GM20000 (cell line): ENCODE measurements around the gene MAP7D2.

ENCODE experiments used
- DNase-seq: peaks from one replicate; pipeline ENCODE4 v3.0.0; 2012; ENCODE audit warnings: low spot score
- CTCF ChIP-seq: IDR thresholded peaks from 2 replicates; pipeline ENCODE4 v1.5.1; 2012; ENCODE audit warnings: mild to moderate bottlenecking, control low read depth; ENCODE audit errors: extremely low read depth, missing control alignments

Gene MAP7D2

GRCh38 chrX:20143111-20143510 is 26.4 kb upstream of the MAP7D2 start:
- TF ChIP-seq CTCF = no peak
- DNase-seq = no peak

GRCh38 chrX:20141281-20142220 is 24.8 kb upstream of the MAP7D2 start, which contains the start of gene EIF1AX:
EIF1AX (minus strand) TSS chrX:20141838; CDS start chrX:20141640, 198 bp downstream.
- no peak for TF ChIP-seq CTCF
- DNase-seq = peak; percentile 82

- TF ChIP-seq CTCF = no peak
- no peak for DNase-seq
Observed at GRCh38 chrX:20140420-20140819, 23.7 kb upstream of the MAP7D2 start.

- TF ChIP-seq CTCF = no peak
- DNase-seq = no peak
Observed at GRCh38 chrX:20139966-20140365, 23.3 kb upstream of the MAP7D2 start.

GRCh38 chrX:20135944-20136343 is 19.2 kb upstream of the MAP7D2 start:
- no peak for TF ChIP-seq CTCF
- no peak for DNase-seq

GRCh38 chrX:20132666-20133065 is 16.0 kb upstream of the MAP7D2 start:
- no peak for TF ChIP-seq CTCF
- DNase-seq = no peak

GRCh38 chrX:20130357-20130756 is 13.7 kb upstream of the MAP7D2 start:
- no peak for DNase-seq
- TF ChIP-seq CTCF = no peak
